Vagina (tissue), 2 donors: ENCODE measurements around the gene SPINK14.

Experiments used
- POLR2A ChIP-seq, 2 donors: fragments of 450-650 bp; IDR thresholded peaks; one replicate each; pipeline ENCODE4 v1.6.1; 2017; ENCODE audit warnings: antibody characterized with exemption in 2 of 2, mild to moderate bottlenecking in 2 of 2, moderate library complexity in 2 of 2
- TF ChIP-seq, protein P1 (sequence below), 3 experiments: fragments of 450-650 bp in 2 of 3; fragments of 200-600 bp in 1 of 3; sonication (generic) in 1 of 3; IDR thresholded peaks; one replicate each; pipeline ENCODE4 v1.5.1; 2017 to 2019; ENCODE audit warnings: antibody characterized with exemption in 3 of 3, mild to moderate bottlenecking in 2 of 3, moderate library complexity in 2 of 3

DNA sequence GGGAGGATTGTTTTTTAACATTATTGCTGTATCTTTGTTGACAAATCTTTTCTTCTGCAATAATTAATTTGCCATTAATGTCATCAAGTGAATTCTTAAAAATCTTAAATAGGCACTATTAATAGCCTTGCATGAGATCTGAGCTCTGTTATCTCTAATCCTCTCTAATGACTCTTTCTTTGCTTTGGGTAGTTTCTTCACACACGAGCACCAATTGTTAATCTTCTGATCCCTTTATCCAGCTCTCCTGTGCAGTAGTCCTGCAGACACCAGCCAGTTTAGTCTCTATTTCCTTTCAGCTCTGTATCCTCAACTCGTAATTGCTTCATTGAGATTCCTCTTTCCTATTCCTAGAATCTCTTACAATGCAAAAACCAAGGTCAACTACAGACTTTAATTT lies 8.1 kb downstream of the SPINK14 start:
- TF ChIP-seq, protein P1, sequence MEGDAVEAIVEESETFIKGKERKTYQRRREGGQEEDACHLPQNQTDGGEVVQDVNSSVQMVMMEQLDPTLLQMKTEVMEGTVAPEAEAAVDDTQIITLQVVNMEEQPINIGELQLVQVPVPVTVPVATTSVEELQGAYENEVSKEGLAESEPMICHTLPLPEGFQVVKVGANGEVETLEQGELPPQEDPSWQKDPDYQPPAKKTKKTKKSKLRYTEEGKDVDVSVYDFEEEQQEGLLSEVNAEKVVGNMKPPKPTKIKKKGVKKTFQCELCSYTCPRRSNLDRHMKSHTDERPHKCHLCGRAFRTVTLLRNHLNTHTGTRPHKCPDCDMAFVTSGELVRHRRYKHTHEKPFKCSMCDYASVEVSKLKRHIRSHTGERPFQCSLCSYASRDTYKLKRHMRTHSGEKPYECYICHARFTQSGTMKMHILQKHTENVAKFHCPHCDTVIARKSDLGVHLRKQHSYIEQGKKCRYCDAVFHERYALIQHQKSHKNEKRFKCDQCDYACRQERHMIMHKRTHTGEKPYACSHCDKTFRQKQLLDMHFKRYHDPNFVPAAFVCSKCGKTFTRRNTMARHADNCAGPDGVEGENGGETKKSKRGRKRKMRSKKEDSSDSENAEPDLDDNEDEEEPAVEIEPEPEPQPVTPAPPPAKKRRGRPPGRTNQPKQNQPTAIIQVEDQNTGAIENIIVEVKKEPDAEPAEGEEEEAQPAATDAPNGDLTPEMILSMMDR (IDR thresholded peaks at IDR 0.05), result no peak
- TF ChIP-seq POLR2A (IDR thresholded peaks at IDR 0.05), result no peak
